Mononuclear cell (primary cell): Measurements from ENCODE around the gene C10orf90. TPM values are rescaled to one million over a fixed set of nuclear protein-coding genes. Genes with fewer than 3 reads are reported as not detected.
"Not testable (repeated sequence)": the region's sequence is repeated elsewhere in the genome, so short reads cannot be mapped to it uniquely, and the experiment has no call there.

Source experiments
- H3K27me3 ChIP-seq: 2 replicates; pipeline ENCODE4 v1.6.0; 2011; ENCODE audit warnings: low read length, control low read depth; ENCODE audit not compliant: insufficient read depth
- H3K4me1 ChIP-seq: 2 replicates; pipeline ENCODE4 v1.5.1; 2011; ENCODE audit warnings: mild to moderate bottlenecking, low read length, control low read depth; ENCODE audit not compliant: insufficient read depth
- H3K4me3 ChIP-seq: 2 replicates; pipeline ENCODE4 v1.5.1; 2011; ENCODE audit warnings: mild to moderate bottlenecking, low read length, moderate library complexity
- H3K9me3 ChIP-seq: 2 replicates; pipeline ENCODE4 v1.5.1; 2011; ENCODE audit warnings: low read depth, mild to moderate bottlenecking, control low read depth, low read length
- total RNA-seq: library from RNA; depleted of rRNA; stranded (reverse); fragments of >200 nt; gene quantifications from one replicate; pipeline ENCODE4 v1.2.3, GENCODE V29; 2012

The C10orf90 gene
- total RNA-seq, 1 donor, result not detected

DNA sequence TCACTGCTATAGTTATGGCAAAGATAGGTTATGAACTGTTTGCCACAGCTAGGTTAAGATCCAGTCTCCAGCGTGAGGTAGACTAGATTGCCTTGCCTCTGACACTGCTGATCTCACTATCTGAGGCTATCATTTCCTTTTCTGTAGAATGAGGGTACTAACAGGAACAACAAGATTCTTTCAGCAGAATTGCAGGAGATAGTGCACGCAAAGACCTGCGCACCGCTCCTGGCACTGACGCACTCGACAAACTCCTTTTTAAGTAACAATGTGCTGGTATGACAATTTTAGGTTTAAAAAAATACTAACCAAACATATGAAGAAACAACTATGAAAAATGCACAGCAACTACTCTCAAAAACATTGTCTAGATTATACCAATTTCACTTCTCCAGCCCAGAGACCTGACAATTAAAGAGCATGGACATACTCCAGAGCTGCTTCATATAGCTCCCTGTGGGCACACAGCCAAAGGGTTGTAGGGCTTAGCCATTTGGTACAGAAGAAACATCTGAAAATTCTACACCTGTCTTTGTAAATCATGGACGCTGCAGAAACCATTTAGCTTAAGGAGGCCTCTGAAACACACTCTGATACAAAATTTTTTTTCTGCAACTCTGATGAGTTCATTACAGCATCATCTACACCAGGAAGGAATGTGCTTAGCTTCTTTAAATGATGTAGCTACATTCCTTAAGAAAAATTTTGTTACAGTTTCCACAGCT, 290.0 kb downstream of the C10orf90 start:
- Histone ChIP-seq H3K4me3 (no peak overlapping the region), H3K27me3 (peaks cover 7% of the 10 kb centered on the region), H3K9me3 (no peaks in the 10 kb centered on the region)

DNA sequence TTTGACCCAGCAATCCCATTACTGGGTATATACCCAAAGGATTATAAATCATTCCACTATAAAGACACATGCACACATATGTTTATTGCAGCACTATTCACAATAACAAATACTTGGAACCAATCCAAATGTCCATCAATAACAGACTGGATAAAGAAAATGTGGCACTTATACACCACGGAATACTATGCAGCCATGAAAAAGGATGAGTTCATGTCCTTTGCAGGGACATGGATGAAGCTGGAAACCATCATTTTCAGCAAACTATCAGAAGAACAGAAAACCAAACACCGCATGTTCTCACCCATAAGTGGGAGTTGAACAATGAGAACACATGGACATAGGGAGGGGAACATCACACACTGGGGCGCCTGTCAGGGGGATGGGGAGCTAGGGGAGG, 291.3 kb downstream of the C10orf90 start:
- H3K9me3 ChIP-seq, H3K4me1 ChIP-seq, H3K27me3 ChIP-seq, H3K4me3 ChIP-seq: not testable (repeated sequence)

More for the DNA sequence above, 290.0 kb downstream of the C10orf90 start:
- H3K4me1 ChIP-seq, result no peaks in the 10 kb centered on the region

DNA sequence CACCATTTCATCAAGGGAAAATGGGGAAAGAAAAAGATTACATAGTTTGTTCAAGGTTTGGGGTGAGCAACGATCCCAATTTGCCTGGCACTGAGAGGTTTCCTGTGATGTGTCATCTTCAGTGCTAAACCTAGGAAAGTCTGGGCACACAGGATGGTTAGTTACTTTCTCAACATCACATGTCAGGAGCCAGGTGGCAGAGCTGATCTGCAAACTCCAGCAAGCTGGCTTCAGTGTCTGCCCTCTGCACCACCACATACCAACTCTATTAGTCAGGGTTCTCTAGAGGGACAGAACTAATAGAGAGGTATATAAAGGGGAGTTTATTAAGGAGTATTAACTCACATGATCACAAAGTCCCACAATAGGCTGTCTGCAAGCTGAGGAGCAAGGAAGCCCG, 293.5 kb downstream of the C10orf90 start:
- no peaks in the 10 kb centered on the region for H3K4me1 ChIP-seq
- no peaks in the 10 kb centered on the region for H3K9me3 ChIP-seq
- no peak overlapping the region for H3K4me3 ChIP-seq
- no peaks in the 10 kb centered on the region for H3K27me3 ChIP-seq

DNA sequence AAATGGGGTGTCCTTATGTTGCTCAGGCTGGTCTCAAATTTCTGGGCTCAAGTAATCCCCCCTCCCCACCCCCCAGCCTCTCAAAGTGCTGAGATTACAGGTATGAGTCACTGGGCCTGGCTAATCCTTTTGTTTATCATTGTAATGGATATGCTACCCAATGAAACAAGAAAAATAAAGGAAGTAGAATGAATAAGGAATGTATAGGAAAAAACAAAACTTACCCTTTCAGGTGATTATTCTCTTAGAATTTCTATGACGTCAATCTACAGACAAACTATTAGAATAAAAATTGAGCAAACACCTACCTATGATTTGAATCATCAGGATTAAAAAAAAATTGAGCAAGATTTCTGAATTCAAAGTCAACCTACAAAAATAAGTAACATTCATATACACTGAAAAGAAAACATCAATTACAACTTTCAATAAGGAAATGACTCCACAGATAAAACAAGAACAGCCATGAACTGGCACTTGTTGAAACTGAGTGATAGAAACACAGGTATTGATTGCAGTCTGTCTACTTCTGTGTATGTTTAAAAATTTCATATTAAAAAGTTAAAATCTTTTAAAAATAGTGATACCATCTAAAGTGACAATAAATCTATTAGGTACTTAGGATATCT, 294.5 kb downstream of the C10orf90 start:
- Histone ChIP-seq H3K27me3 (no peaks in the 10 kb centered on the region), H3K4me3 (no peak overlapping the region), H3K9me3 (no peaks in the 10 kb centered on the region), H3K4me1 (no peaks in the 10 kb centered on the region)

DNA sequence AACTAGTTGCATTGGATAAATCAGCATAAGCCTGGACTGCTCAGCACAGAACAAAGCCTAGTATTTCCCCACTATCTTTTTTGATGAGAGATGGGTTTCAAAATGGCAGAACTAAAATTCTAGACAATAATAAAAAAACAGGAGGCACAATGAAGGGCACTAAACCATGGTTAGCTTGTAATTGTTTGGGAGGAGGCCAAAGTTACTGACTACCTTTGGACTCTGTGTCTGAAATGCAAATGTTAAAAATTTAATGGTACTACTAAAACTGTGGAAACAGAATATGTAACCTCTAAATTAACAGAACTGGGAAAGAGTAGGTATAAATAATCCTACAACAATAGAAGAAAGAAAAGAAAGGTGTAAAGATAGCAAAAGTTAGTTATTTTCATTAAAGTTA, 295.2 kb downstream of the C10orf90 start:
- Histone ChIP-seq H3K27me3 (no peaks in the 10 kb centered on the region), H3K4me3 (no peak overlapping the region), H3K9me3 (no peaks in the 10 kb centered on the region), H3K4me1 (no peaks in the 10 kb centered on the region)

Other genes with a start within 250 kb of the C10orf90 start
- gene DOCK1, start 234.7 kb upstream of the C10orf90 start, total RNA-seq, result 0.42 TPM